ENCODE measurements around the gene MEGF6.
A peak's percentile ranks its signal among the peaks of the same experiment; 100 is the strongest.

MEGF6 gene

DNA sequence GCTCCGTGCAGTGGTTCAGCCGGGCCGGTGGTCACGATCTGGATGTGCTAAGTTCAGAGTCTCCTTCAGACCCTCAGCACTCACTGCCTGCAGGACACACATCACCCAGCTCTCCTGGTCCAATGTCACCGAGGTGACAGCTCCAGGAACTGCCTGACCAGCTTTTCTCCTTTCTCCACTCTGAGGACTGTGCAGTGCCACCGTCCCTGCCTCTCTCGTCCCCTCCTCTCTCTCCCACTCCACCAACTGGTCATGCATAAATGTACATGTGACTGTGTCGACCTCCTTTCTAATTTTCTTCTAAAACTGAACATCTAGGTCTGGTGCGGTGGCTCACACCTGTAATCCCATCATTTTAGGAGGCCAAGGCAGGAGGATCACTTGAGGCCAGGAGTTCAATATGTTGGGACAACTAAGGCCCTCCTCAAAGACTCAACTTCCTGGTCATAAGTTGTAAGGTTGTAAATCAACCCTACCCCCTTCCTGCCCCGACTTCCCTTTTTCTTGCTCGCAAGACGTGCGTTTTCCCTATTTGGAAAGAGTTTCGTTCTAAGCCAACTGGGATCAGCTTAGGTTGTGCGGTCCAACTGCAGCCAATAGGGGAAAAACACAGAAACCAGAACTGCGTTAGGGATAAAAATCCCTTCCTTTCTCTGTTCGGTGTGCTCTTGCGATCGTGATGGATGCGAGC is 53.1 kb downstream of the MEGF6 start:
- no peak overlapping the region for H3K27ac ChIP-seq
- no peak for TF ChIP-seq ZFX (IDR thresholded peaks at IDR 0.05)
- no peak for TF ChIP-seq CTCF (conservative IDR thresholded peaks at IDR 0.05)

DNA sequence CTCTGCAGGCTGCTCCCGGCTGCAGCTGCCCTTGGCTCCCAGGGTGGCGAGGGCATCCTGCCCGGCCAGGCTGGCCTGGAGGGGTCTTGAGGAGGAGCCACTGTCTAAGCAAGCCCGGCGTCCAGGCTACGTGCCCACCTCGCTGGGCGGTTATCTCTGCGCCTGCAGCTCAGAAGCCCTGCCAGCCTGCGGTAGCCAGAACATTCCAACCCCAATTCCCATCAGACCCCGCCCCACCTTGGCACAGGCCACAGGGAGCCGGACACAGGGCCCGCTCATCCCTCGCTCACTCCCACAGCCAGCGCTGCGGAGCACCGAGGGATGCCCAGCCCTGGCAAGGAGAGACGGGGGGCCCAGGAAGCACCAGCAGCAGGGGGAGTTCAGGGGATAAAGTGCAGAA is 53.9 kb downstream of the MEGF6 start:
- no peak overlapping the region for H3K27ac ChIP-seq
- TF ChIP-seq CTCF (conservative IDR thresholded peaks at IDR 0.05) (no peak), ZFX (IDR thresholded peaks at IDR 0.05) (no peak)

- no peak for TF ChIP-seq ZFX (IDR thresholded peaks at IDR 0.05)
- no peak for TF ChIP-seq CTCF (conservative IDR thresholded peaks at IDR 0.05)
- H3K27ac ChIP-seq = no peak overlapping the region
Measured at GRCh38 chr1:3556336-3556735, 55.0 kb downstream of the MEGF6 start.

DNA sequence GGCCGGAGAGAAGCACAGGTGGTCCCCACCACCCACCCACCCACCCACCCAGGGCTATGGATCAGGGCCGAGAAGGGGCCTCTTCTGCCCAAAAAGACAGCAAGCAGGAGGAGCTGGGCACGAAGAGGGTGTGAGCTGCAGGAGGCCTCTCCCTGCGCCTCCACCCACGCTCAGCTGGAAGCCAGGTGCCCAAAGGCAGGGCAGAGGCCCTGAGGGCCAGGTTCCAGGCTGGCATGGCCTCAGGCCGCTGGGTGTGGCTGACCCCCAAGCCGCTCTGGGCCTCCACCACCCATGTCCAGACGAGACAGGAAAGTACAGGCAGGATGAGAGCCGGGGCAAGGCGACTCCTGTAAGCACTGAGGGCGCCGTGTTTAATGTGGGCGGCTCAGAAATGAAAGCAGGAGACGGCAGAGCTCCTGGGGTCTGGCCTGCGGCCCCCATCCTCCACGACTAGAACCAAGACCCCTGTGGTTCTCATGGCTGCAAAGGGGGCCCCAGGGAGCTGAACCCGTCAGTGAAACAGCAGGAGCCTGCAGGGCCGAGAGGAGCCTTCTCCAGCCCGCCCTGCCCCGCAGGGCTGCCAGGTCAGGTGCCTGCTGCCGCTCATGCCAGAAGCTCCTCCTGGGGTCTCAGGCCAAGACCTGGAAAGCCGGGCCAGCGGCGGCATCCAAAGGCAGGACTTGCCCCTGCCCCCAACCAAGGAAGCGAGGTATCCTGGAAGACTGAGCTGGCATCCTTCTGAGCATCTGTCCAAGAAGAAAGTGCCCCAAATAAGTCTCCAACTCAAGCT is 56.0 kb downstream of the MEGF6 start:
- TF ChIP-seq CTCF (conservative IDR thresholded peaks at IDR 0.05) = no peak
- no peak for TF ChIP-seq ZFX (IDR thresholded peaks at IDR 0.05)
- H3K27ac ChIP-seq = no peak overlapping the region

DNA sequence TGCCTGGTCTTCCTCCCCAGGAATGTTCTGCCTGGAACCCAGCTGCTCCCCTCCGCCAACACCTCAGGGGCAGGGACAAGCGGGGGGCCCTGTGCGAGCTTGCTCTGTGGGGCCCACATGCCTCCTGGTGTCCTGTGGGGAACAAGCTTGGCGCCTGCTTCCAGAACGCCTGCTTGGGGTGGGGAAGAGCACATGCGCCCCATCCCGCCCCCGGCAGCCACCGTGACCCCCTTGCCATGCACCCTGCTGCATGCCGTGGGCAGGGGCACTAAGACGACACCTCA is 57.4 kb downstream of the MEGF6 start:
- no peak for TF ChIP-seq CTCF (conservative IDR thresholded peaks at IDR 0.05)
- no peak for TF ChIP-seq ZFX (IDR thresholded peaks at IDR 0.05)
- peak overlapping the region; percentile 61 for H3K27ac ChIP-seq

GRCh38 chr1:3553166-3553939 is 58.0 kb downstream of the MEGF6 start:
- TF ChIP-seq ZFX (IDR thresholded peaks at IDR 0.05) = no peak
- TF ChIP-seq CTCF (conservative IDR thresholded peaks at IDR 0.05) = no peak
- peak overlapping the region; percentile 61 for H3K27ac ChIP-seq

DNA sequence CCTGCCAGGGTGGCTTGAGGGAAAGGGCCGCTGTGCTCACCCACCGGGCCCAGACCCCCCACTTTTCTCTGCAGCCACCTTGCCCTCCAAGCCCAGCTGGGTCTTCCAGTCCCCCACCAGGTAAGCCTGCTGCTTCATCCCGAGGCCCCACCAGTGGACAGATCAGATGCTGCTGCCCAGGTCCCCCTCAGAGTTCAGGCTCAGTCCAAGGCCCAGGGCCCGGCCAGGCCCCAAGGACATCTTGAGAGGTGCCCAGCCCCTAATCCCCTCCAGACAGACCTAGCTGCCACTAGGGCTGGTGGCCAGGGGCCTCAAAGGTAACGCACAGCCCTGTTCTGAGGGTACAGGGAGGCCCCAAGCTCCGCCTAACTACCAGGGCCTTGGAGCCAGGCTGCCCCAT is 58.6 kb downstream of the MEGF6 start:
- no peak for TF ChIP-seq ZFX (IDR thresholded peaks at IDR 0.05)
- TF ChIP-seq CTCF (conservative IDR thresholded peaks at IDR 0.05) = no peak
- H3K27ac ChIP-seq = peak overlapping the region; percentile 61
